ENCODE data around the gene FSHR.

DNA sequence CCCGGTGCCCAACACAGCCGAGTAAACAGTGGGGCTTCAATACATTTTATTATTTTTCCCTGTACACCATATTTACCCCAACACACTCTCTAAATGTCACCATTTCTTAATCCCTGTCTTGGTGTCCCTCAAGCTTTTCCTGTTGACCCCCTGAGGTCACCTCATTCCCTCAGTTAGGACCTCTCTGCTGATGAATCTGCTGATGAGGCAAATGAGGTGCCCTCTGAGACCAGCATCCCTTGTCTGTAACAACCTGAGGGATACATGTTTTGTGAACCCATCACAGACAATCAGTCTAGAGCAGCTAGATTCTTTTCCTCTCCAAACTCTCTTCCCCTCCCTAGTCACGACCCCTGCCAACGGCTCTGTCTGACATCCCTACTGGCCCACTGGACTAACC lies 127.6 kb downstream of the FSHR start:
- TF ChIP-seq, protein P1, sequence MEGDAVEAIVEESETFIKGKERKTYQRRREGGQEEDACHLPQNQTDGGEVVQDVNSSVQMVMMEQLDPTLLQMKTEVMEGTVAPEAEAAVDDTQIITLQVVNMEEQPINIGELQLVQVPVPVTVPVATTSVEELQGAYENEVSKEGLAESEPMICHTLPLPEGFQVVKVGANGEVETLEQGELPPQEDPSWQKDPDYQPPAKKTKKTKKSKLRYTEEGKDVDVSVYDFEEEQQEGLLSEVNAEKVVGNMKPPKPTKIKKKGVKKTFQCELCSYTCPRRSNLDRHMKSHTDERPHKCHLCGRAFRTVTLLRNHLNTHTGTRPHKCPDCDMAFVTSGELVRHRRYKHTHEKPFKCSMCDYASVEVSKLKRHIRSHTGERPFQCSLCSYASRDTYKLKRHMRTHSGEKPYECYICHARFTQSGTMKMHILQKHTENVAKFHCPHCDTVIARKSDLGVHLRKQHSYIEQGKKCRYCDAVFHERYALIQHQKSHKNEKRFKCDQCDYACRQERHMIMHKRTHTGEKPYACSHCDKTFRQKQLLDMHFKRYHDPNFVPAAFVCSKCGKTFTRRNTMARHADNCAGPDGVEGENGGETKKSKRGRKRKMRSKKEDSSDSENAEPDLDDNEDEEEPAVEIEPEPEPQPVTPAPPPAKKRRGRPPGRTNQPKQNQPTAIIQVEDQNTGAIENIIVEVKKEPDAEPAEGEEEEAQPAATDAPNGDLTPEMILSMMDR (optimal IDR thresholded peaks at IDR 0.05 in 1 of 3, IDR thresholded peaks at IDR 0.05 in 1 of 3, conservative IDR thresholded peaks at IDR 0.05 in 1 of 3; ENCODE audit: extremely low read depth in 1 of 3, insufficient read depth in 2 of 3, low read length in 3 of 3) = no peak
- TF ChIP-seq EZH2 (IDR thresholded peaks at IDR 0.05; ENCODE audit: low read length) = no peak
